GM21390 (cell line): ENCODE measurements around the gene HES4.

ENCODE experiments used
- ATAC-seq: cut with Tn5 transposase; IDR thresholded peaks from one replicate; pipeline ENCODE4 v1.9.1; 2021; ENCODE audit not compliant: unreplicated experiment

HES4 gene

GRCh38 chr1:969260-969855 lies 30.5 kb downstream of the HES4 start:
- ATAC-seq: no peak

DNA sequence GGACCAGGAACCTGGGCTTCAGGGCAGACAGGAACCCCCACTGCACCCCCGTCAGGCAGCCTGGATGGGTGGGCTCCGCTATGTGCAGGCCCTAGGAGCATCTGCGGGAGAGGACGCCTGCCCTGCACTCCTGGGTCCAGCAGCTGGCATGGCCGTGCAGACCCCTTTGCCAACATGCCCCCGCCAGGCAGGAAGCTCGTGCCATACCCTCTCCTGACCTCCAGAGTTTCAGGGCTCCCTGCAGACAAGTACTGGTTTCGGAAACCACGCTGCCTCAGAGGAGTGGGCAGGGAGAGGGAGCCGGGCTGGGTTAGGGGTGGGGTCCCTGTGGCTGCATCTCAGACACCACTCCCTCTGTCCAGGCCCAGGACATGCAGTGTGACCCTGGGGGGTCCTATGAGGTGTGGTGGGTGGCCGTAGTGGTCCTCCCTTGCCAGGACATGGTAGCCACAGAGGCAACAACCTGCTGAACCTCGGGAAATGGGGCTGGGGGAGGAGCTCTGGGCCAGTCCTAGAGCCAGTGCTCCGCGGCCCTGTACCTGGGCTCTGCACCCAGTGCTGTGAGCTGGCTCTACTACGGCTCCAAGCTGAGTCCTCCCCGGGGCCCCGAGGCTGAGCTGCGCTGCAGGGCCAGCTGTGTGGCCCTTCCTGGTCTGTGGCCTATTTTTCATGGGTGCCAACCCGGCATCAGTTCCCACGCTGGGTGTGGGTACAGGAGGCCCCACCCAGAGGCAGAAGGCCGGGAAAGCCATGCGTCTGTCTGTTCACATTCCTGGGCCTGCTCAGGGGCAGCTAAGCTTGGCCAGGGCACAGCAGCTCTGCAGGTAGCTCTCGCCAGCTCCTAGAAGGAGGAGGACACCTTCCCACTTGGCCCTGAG lies 32.2 kb downstream of the HES4 start:
- no peak for ATAC-seq

DNA sequence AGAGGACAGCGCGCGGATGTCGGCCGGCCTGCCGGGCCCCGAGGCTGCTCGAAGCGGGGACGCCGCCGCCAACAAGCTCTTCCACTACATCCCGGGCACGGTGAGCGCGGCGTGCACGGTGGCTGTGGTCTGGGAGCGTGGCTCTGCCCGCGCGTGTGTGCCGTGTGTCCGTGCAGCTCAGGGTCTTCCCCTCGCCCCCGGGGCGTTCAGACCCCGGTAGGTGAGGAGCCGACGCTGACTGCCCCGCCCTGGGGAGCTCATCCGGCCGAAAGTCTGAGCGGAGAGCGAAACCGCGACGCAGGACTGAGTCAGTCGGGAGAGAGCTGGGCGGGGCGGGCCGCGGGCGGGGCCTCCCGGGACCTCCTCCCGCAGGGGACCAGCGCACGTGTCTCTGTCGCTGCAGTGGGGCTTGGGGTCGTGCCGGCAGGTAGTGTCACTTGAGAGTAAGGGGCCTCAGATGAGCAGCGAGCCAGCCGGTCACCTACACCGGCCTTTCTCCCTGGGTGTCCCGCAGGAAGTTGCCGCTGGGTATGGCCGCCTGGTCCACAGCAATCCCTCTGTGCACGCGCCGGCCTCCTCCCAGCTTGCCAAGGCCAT lies 33.1 kb downstream of the HES4 start:
- peak; percentile 65 for ATAC-seq

DNA sequence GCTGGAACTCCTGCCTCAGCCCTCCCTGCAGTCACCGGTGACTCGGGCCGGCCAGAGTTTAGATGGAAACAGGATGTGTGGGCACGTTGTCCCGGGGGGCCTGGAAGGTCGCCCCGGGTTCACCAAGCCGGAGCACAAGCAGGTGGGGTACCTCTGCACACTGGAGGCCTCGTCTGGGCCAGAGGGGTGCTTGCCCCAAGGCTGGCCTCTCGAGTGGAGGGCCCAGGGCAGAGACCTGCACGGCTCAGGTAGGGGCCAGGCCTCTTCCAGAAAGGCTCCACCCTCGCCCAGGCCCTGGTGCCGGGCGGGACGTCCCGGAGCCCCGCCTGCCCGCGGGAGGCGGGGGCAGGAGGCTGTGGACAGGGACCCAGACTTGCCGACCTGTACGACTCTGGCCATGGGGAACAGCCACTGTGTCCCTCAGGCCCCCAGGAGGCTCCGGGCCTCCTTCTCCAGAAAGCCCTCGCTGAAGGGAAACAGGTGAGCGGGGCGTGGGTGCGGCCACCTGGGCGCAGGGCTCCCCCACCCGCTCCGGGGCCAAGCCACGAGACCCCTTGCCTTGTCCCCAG lies 33.7 kb downstream of the HES4 start, which contains the start of gene PLEKHN1:
TSS of gene PLEKHN1 (plus strand) at position 348 of the 569 bp plus-strand sequence. CDS start at position 398, 50 bp downstream.
- ATAC-seq: peak; percentile 21

- ATAC-seq: no peak
These were observed 34.3 kb downstream of the HES4 start for GRCh38 chr1:965526-966134.

DNA sequence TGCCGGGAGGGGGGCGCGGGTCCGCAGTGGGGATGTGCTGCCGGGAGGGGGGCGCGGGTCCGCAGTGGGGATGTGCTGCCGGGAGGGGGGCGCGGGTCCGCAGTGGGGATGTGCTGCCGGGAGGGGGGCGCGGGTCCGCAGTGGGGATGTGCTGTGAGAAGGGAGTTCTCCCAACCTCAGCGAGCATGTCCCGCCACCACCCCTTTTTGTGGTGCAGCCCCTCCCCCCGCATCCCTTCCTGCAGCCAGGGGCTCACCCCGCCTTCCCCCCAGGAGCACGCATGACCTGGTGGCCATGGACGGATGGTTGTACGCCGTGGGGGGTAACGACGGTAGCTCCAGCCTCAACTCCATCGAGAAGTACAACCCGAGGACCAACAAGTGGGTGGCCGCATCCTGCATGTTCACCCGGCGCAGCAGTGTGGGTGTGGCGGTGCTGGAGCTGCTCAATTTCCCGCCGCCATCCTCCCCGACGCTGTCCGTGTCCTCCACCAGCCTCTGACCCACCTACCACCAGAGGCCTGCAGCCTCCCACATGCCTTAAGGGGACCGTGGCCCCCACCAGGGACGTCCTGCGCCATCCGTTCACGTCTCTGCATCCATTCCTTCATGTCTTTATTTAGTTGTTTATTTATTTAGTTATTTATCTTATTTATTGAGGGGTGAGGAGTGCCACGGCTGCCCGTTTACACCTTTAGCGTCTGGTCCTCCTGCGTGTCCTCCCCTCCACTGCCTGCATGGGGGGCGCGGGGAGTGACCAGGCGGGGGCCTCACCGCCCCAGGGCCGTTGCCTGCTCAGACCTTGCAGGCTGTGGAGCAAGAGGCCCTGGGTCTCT lies 35.0 kb downstream of the HES4 start:
- ATAC-seq: no peak

- no peak for ATAC-seq
These were observed 36.0 kb downstream of the HES4 start for GRCh38 chr1:963746-964525.

DNA sequence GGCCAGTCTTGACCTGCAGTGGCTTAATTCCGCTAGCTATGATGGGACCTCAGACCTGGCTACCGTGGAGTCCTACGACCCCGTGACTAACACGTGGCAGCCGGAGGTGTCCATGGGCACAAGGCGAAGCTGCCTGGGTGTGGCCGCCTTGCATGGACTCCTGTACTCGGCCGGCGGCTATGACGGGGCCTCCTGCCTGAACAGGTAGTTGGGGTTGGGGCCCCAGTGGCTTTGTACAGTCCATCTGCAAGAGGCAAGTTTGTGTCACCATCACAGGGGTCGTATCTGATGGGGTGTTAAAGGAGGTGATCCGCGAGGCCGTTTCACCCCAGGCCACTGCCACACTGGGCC lies 36.6 kb downstream of the HES4 start:
- no peak for ATAC-seq

DNA sequence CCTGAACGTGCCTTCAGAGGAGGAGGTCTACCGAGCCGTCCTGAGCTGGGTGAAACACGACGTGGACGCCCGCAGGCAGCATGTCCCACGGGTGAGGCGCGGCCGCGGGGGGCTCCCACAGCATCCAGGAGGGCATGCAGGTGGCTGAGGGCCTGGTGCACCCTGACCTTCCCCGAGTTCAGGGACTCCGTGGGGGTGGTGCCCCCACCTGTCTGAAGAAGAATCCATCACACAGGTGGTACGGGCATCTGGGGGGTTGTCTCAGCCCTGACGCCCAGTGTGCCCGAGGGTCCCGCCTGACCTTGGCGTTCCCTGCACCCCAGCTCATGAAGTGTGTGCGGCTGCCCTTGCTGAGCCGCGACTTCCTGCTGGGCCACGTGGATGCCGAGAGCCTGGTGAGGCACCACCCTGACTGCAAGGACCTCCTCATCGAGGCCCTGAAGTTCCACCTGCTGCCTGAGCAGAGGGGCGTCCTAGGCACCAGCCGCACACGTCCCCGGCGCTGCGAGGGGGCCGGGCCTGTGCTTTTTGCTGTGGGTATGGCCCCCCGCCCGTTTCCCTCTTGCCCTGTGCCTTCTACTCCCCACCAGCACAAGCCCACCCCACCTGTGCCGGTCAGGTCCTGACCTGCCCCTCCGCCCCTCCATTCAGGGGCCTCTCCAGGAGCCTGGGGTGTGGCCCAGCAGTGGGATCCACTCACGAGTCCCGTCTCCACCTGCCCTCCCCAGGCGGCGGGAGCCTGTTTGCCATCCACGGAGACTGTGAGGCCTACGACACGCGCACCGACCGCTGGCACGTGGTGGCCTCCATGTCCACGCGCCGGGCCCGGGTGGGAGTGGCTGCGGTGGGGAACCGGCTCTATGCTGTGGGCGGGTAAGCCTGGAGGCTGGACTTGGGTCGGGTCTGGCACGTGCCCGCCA lies 37.3 kb downstream of the HES4 start:
- no peak for ATAC-seq

- ATAC-seq: no peak
These were observed 38.7 kb downstream of the HES4 start for GRCh38 chr1:961132-961669.

GRCh38 chr1:960363-961131 lies 39.4 kb downstream of the HES4 start, which contains the start of gene KLHL17:
Gene KLHL17, plus strand, starts transcription at chr1:960584. Its CDS starts 110 bp downstream, at chr1:960694.
- ATAC-seq: peak; percentile 58

- no peak for ATAC-seq
These were observed 40.0 kb downstream of the HES4 start for GRCh38 chr1:959731-960362.

DNA sequence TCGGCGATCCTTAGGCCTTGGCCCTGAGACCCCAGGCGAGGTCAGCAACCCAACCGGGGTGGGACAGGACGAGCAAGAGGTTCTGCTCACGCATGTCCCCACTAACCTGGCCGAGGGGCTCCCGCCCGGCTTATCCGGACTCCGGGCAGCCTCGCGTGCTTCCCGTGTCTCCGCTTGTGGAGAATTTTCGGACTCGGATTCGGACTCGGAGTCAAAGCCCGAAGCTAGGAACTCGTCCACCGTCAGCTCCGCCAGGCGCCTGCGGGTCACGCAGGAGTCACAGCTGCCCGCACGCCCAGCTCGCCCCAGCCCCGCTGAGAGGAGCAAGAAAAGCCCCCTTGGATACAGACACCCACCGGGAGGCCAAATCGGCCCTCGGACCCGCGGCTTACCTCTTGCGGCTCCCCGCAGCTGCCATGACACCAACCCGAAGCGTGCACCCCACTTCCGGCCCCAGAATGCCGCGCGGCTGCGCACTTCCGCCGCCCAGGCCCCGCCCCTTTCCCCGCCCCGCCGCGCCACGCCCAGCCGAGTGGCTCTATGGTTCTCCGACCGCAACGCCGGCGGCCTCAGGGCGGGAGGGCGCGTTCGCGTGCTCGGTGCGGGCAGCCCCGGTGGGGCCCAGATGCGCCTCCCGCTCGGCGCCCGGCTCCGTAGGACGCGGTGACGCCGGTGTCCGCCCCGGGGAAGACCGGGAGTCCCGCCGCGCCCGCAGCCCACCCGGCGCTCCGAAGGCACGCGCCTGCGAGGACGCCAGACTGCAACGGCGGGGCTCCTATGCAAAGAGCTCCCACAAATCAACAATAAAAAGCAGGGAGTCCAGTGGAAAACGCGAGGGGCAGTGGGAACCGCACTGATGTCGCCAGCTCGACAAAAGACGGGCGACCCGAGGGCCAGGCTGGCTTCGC lies 40.8 kb downstream of the HES4 start, which contains the start of gene NOC2L:
TSS of gene NOC2L (minus strand) at position 434 of the 908 bp plus-strand sequence. CDS start at position 418, 16 bp downstream.
- ATAC-seq: no peak

DNA sequence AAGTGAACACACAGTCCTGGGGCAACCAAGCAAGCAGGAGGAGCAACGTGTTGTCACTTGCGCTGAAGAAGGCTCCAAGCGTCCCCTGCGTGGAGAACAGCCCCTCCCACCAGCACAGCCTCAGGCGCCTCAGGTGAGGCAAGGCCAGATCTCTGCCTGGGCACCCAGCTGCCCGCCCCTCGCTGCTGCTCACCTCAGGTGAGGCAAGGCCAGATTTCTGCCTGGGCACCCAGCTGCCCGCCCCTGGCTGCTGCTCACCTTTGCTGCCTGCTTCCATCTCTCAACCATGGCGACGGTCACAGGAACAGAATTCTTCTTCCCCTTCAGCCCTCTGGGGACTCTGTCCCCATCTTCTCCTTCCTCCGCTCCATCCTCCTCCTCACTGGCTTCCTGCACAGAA lies 43.3 kb downstream of the HES4 start:
- no peak for ATAC-seq

GRCh38 chr1:955474-955873 lies 44.4 kb downstream of the HES4 start:
- ATAC-seq: no peak

- no peak for ATAC-seq
These were observed 45.0 kb downstream of the HES4 start for GRCh38 chr1:954927-955326.
